ENCODE results near the gene MBD5.

The MBD5 gene

DNA sequence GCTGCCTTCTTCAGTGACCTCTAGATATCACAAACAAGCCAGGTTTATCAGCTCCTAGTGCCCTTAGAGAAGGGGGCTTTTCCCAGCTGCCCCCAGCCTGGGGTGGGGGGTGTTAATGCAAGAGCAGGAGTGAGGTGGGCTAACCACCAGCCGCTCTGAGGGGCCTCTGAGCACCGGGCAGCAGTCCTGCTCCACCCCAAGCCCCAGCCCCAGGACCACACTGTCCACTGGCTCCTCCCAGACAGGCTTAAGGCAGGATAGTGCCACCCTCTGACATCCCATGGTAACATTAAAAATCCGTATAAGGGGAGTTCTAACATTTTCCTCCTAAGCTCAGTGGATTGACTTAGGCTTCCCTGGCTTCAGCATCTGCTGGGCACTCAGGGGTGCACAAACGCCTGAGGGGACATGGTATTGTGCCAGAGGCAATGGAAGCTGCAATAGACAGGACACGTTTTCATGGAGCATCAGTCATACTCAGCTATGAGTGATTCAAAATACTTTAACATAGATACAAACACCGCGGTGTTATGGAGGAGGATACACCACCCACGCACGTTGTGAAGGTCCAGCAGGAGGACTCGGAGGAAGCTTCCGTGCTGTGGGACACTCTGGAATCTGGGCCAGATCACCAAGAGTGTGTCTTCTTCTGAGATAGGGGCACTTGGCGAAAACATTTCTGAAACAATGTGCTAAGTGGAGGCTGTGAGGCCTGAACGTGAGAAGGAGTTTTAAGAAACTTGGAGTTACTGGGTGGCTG lies 511.0 kb downstream of the MBD5 start:
- Histone ChIP-seq H3K4me3 (ENCODE audit: insufficient read depth in 1 of 2, low read depth in 1 of 2, low read length in 2 of 2) (no peak overlapping the region), H3K27me3 (ENCODE audit: control insufficient read depth in 1 of 2, insufficient read depth in 1 of 2, low read length in 2 of 2) (peaks cover 0 to 11% of the 10 kb centered on the region in 2 experiments), H3K36me3 (ENCODE audit: control insufficient read depth in 1 of 2, insufficient read depth in 2 of 2, low read depth in 1 of 2, low read length in 2 of 2) (peaks cover 0 to 3% of the 10 kb centered on the region in 2 experiments), H3K27ac (ENCODE audit: low read length, poor library complexity, severe bottlenecking) (no peak overlapping the region), H4K8ac (ENCODE audit: low read length) (no peak overlapping the region), H3K14ac (ENCODE audit: low read length in 2 of 2) (no peak overlapping the region), H2AK5ac (ENCODE audit: low read length, severe bottlenecking) (no peak overlapping the region), H3K4ac (ENCODE audit: low read depth in 1 of 2, low read length in 2 of 2) (no peak overlapping the region), H2BK5ac (ENCODE audit: low read depth, low read length, poor library complexity, severe bottlenecking) (no peak overlapping the region), H2AFZ (ENCODE audit: low read depth, low read length) (no peak overlapping the region), H4K91ac (ENCODE audit: low read length) (no peak overlapping the region), H3K9ac (ENCODE audit: low read length) (no peak overlapping the region), H2BK120ac (ENCODE audit: low read depth, low read length) (no peak overlapping the region), H3K79me1 (replicated peaks; ENCODE audit: low read length, poor library complexity, severe bottlenecking) (no peaks in the 10 kb centered on the region), H3K4me2 (ENCODE audit: low read length, poor library complexity, severe bottlenecking) (no peak overlapping the region), H3K9me3 (ENCODE audit: control insufficient read depth, low read length) (no peaks in the 10 kb centered on the region), H3K23ac (ENCODE audit: low read length in 2 of 2) (no peak overlapping the region), H3K4me1 (ENCODE audit: control insufficient read depth, insufficient read depth, low read depth, low read length) (no peaks in the 10 kb centered on the region), H3K18ac (ENCODE audit: low read depth in 1 of 2, low read length in 2 of 2) (no peak overlapping the region), H2BK15ac (ENCODE audit: low read depth, poor library complexity, severe bottlenecking) (no peak overlapping the region), H2BK12ac (ENCODE audit: low read length in 2 of 2) (no peak overlapping the region)
- WGBS: 93% methylated on average over 12 of the region's 13 CpGs
- DNase-seq: no peak

DNA sequence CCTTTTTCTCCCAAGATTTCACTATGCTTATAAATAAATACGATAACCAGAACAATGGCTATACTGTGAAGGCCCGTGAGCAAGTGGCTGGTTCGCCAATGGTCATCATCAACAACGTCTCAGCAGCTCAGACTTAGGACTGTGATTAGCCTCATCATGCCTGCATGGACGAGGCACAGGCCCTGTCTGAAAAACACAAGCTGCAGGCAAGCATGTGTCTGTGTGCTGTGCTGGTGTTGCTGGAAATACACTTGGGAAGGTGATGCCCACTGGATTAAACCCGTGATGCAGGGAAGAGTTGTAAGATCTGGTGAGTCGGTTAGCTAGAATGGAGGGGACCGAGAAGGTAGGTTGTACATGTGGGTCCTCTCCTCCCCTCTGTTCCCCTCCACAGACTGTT lies 512.1 kb downstream of the MBD5 start:
- no peak overlapping the region for H4K8ac ChIP-seq (ENCODE audit: low read length)
- no peak overlapping the region for H3K9ac ChIP-seq (ENCODE audit: low read length)
- no peak overlapping the region for H3K4me2 ChIP-seq (ENCODE audit: low read length, poor library complexity, severe bottlenecking)
- H2AFZ ChIP-seq (ENCODE audit: low read depth, low read length): no peak overlapping the region
- no peak overlapping the region for H2BK12ac ChIP-seq (ENCODE audit: low read length in 2 of 2)
- no peaks in the 10 kb centered on the region for H3K4me1 ChIP-seq (ENCODE audit: control insufficient read depth, insufficient read depth, low read depth, low read length)
- no peak overlapping the region for H4K91ac ChIP-seq (ENCODE audit: low read length)
- 85% methylated on average over 5 of the region's 8 CpGs for WGBS
- no peaks in the 10 kb centered on the region for H3K9me3 ChIP-seq (ENCODE audit: control insufficient read depth, low read length)
- H2BK15ac ChIP-seq (ENCODE audit: low read depth, poor library complexity, severe bottlenecking): no peak overlapping the region
- H3K27ac ChIP-seq (ENCODE audit: low read length, poor library complexity, severe bottlenecking): no peak overlapping the region
- DNase-seq: no peak
- no peaks in the 10 kb centered on the region for H3K79me1 ChIP-seq (replicated peaks; ENCODE audit: low read length, poor library complexity, severe bottlenecking)
- no peak overlapping the region for H3K23ac ChIP-seq (ENCODE audit: low read length in 2 of 2)
- H3K36me3 ChIP-seq (ENCODE audit: control insufficient read depth in 1 of 2, insufficient read depth in 2 of 2, low read depth in 1 of 2, low read length in 2 of 2): peaks cover 0 to under 1% of the 10 kb centered on the region in 2 experiments
- peak overlapping the region in 1 of 2 experiments; percentile 44 for H3K14ac ChIP-seq (ENCODE audit: low read length in 2 of 2)
- no peak overlapping the region for H2AK5ac ChIP-seq (ENCODE audit: low read length, severe bottlenecking)
- no peak overlapping the region for H3K18ac ChIP-seq (ENCODE audit: low read depth in 1 of 2, low read length in 2 of 2)
- no peak overlapping the region for H2BK5ac ChIP-seq (ENCODE audit: low read depth, low read length, poor library complexity, severe bottlenecking)
- H3K27me3 ChIP-seq (ENCODE audit: control insufficient read depth in 1 of 2, insufficient read depth in 1 of 2, low read length in 2 of 2): peaks cover 0 to 11% of the 10 kb centered on the region in 2 experiments
- H3K4me3 ChIP-seq (ENCODE audit: insufficient read depth in 1 of 2, low read depth in 1 of 2, low read length in 2 of 2): no peak overlapping the region
- no peak overlapping the region for H2BK120ac ChIP-seq (ENCODE audit: low read depth, low read length)
- no peak overlapping the region for H3K4ac ChIP-seq (ENCODE audit: low read depth in 1 of 2, low read length in 2 of 2)

DNA sequence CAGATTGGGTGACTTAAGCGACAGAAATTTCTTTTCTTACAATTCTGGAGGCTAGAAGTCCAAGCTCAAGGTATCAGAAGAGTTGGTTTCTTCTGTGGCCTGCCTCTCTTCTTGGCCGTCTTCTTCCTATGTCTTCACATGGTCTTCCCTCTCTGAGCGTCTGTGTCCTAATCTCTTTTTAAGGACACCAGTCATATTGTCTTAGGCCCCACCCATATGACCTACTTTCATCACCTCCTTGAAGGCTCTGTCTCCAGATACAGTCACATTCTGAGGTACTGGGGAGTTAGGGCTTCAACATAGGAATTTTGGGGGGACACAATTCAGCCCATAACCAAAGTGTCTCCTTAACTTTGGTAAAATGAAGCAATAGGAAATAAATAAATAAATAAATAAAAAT lies 512.8 kb downstream of the MBD5 start:
- no peak overlapping the region for H2AFZ ChIP-seq (ENCODE audit: low read depth, low read length)
- H3K4me1 ChIP-seq (ENCODE audit: control insufficient read depth, insufficient read depth, low read depth, low read length): no peaks in the 10 kb centered on the region
- H3K27ac ChIP-seq (ENCODE audit: low read length, poor library complexity, severe bottlenecking): no peak overlapping the region
- no peak overlapping the region for H3K14ac ChIP-seq (ENCODE audit: low read length in 2 of 2)
- H2BK15ac ChIP-seq (ENCODE audit: low read depth, poor library complexity, severe bottlenecking): no peak overlapping the region
- H3K23ac ChIP-seq (ENCODE audit: low read length in 2 of 2): no peak overlapping the region
- H3K79me1 ChIP-seq (replicated peaks; ENCODE audit: low read length, poor library complexity, severe bottlenecking): no peaks in the 10 kb centered on the region
- H3K18ac ChIP-seq (ENCODE audit: low read depth in 1 of 2, low read length in 2 of 2): no peak overlapping the region
- peaks cover 0 to 15% of the 10 kb centered on the region in 2 experiments for H3K27me3 ChIP-seq (ENCODE audit: control insufficient read depth in 1 of 2, insufficient read depth in 1 of 2, low read length in 2 of 2)
- H2BK12ac ChIP-seq (ENCODE audit: low read length in 2 of 2): no peak overlapping the region
- WGBS: 87% methylated on average over 2 of the region's 3 CpGs
- no peak overlapping the region for H2AK5ac ChIP-seq (ENCODE audit: low read length, severe bottlenecking)
- DNase-seq: no peak
- no peak overlapping the region for H2BK120ac ChIP-seq (ENCODE audit: low read depth, low read length)
- no peak overlapping the region for H3K9ac ChIP-seq (ENCODE audit: low read length)
- no peak overlapping the region for H3K4me3 ChIP-seq (ENCODE audit: insufficient read depth in 1 of 2, low read depth in 1 of 2, low read length in 2 of 2)
- H3K4ac ChIP-seq (ENCODE audit: low read depth in 1 of 2, low read length in 2 of 2): no peak overlapping the region
- no peak overlapping the region for H3K4me2 ChIP-seq (ENCODE audit: low read length, poor library complexity, severe bottlenecking)
- H4K91ac ChIP-seq (ENCODE audit: low read length): no peak overlapping the region
- no peak overlapping the region for H4K8ac ChIP-seq (ENCODE audit: low read length)
- no peaks in the 10 kb centered on the region for H3K9me3 ChIP-seq (ENCODE audit: control insufficient read depth, low read length)
- no peak overlapping the region for H2BK5ac ChIP-seq (ENCODE audit: low read depth, low read length, poor library complexity, severe bottlenecking)
- H3K36me3 ChIP-seq (ENCODE audit: control insufficient read depth in 1 of 2, insufficient read depth in 2 of 2, low read depth in 1 of 2, low read length in 2 of 2): no peaks in the 10 kb centered on the region

DNA sequence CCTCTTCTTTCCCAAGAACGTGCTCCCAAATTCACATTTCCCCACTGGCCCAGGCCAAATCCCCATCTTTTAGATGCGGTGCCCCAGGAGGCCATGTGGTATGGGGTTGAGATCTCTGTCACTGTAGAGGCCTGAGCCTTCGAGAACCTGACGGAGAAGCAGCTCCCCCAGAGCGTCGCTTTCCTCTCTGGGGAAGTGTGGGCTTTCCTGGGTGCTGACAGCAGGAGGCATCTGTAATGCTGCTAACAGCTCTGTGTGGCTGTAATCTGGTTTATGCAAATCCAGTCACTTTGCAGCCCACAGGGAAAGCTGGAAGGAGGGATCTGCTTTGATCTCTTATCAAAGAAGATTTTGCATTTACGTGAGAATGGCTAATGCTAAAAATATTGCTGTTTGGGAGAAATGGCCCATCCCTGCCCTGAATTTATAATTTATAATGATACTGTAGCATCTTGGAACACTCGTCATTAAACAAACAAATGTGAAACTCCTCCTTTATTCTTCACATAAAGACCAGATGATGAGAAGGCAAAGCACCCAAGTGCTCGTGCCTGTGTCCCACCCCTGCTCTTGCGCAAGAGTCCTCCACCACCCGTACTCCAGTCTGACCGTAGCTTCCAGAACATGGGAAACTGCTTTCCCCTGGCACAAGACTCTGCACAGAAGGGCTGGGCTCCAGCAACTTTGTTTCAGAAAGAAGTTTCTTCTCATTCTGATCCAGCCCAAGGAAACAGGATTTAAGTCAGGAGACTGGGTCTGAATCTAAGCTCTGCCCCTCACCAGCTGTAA lies 513.7 kb downstream of the MBD5 start:
- no peak overlapping the region for H3K23ac ChIP-seq (ENCODE audit: low read length in 2 of 2)
- no peak overlapping the region for H2BK120ac ChIP-seq (ENCODE audit: low read depth, low read length)
- 71% methylated on average over 11 of the region's 12 CpGs for WGBS
- H3K79me1 ChIP-seq (replicated peaks; ENCODE audit: low read length, poor library complexity, severe bottlenecking): no peaks in the 10 kb centered on the region
- H2BK5ac ChIP-seq (ENCODE audit: low read depth, low read length, poor library complexity, severe bottlenecking): no peak overlapping the region
- H3K9me3 ChIP-seq (ENCODE audit: control insufficient read depth, low read length): no peaks in the 10 kb centered on the region
- H3K36me3 ChIP-seq (ENCODE audit: control insufficient read depth in 1 of 2, insufficient read depth in 2 of 2, low read depth in 1 of 2, low read length in 2 of 2): no peaks in the 10 kb centered on the region
- H2AFZ ChIP-seq (ENCODE audit: low read depth, low read length): no peak overlapping the region
- H2BK15ac ChIP-seq (ENCODE audit: low read depth, poor library complexity, severe bottlenecking): no peak overlapping the region
- no peak overlapping the region for H3K18ac ChIP-seq (ENCODE audit: low read depth in 1 of 2, low read length in 2 of 2)
- H2BK12ac ChIP-seq (ENCODE audit: low read length in 2 of 2): no peak overlapping the region
- H4K8ac ChIP-seq (ENCODE audit: low read length): no peak overlapping the region
- no peak overlapping the region for H3K4me2 ChIP-seq (ENCODE audit: low read length, poor library complexity, severe bottlenecking)
- H3K27ac ChIP-seq (ENCODE audit: low read length, poor library complexity, severe bottlenecking): no peak overlapping the region
- DNase-seq: no peak
- no peak overlapping the region for H2AK5ac ChIP-seq (ENCODE audit: low read length, severe bottlenecking)
- H3K4me3 ChIP-seq (ENCODE audit: insufficient read depth in 1 of 2, low read depth in 1 of 2, low read length in 2 of 2): no peak overlapping the region
- H3K4ac ChIP-seq (ENCODE audit: low read depth in 1 of 2, low read length in 2 of 2): no peak overlapping the region
- H4K91ac ChIP-seq (ENCODE audit: low read length): no peak overlapping the region
- peaks cover 0 to 15% of the 10 kb centered on the region in 2 experiments for H3K27me3 ChIP-seq (ENCODE audit: control insufficient read depth in 1 of 2, insufficient read depth in 1 of 2, low read length in 2 of 2)
- no peaks in the 10 kb centered on the region for H3K4me1 ChIP-seq (ENCODE audit: control insufficient read depth, insufficient read depth, low read depth, low read length)
- H3K9ac ChIP-seq (ENCODE audit: low read length): no peak overlapping the region
- H3K14ac ChIP-seq (ENCODE audit: low read length in 2 of 2): no peak overlapping the region
